Measurements from ENCODE around the gene HIPK3. TPM values are rescaled to one million over a fixed set of nuclear protein-coding genes. Genes with fewer than 3 reads are reported as not detected.
"Not testable (repeated sequence)": the region's sequence is repeated elsewhere in the genome, so short reads cannot be mapped to it uniquely, and the experiment has no call there.

The HIPK3 gene
- total RNA-seq, 1 donor from 2014 or later: 100 TPM

- no peak for TF ChIP-seq CTCF (IDR thresholded peaks at IDR 0.05; ENCODE audit: insufficient read depth, low read length, severe bottlenecking)
- no peak for FAIRE-seq
- Histone ChIP-seq H3K36me3 (ENCODE audit: control insufficient read depth, insufficient read depth, low read length) (no peaks in the 10 kb centered on the region), H3K27me3 (ENCODE audit: control insufficient read depth, insufficient read depth, low read length) (no peaks in the 10 kb centered on the region), H3K4me3 (ENCODE audit: low read depth, low read length) (no peak overlapping the region)
- DNase-seq (ENCODE audit: low read depth): no peak
Observed at GRCh38 chr11:33234397-33235190, 22.6 kb upstream of the HIPK3 start.

GRCh38 chr11:33237039-33237597 lies 20.1 kb upstream of the HIPK3 start:
- no peak overlapping the region for H3K4me3 ChIP-seq (ENCODE audit: low read depth, low read length)
- DNase-seq (ENCODE audit: low read depth) (no peak), FAIRE-seq (no peak)
- no peak for TF ChIP-seq CTCF (IDR thresholded peaks at IDR 0.05; ENCODE audit: insufficient read depth, low read length, severe bottlenecking)
- no peaks in the 10 kb centered on the region for H3K27me3 ChIP-seq (ENCODE audit: control insufficient read depth, insufficient read depth, low read length)
- no peaks in the 10 kb centered on the region for H3K36me3 ChIP-seq (ENCODE audit: control insufficient read depth, insufficient read depth, low read length)

GRCh38 chr11:33242575-33242974 lies 14.6 kb upstream of the HIPK3 start:
- no peak for TF ChIP-seq CTCF (IDR thresholded peaks at IDR 0.05; ENCODE audit: insufficient read depth, low read length, severe bottlenecking)
- DNase-seq (ENCODE audit: low read depth): no peak
- no peaks in the 10 kb centered on the region for H3K27me3 ChIP-seq (ENCODE audit: control insufficient read depth, insufficient read depth, low read length)
- no peak overlapping the region for H3K4me3 ChIP-seq (ENCODE audit: low read depth, low read length)
- no peaks in the 10 kb centered on the region for H3K36me3 ChIP-seq (ENCODE audit: control insufficient read depth, insufficient read depth, low read length)
- FAIRE-seq: no peak

- DNase-seq (ENCODE audit: low read depth); H3K36me3 ChIP-seq (ENCODE audit: control insufficient read depth, insufficient read depth, low read length); H3K4me3 ChIP-seq (ENCODE audit: low read depth, low read length); H3K27me3 ChIP-seq (ENCODE audit: control insufficient read depth, insufficient read depth, low read length); FAIRE-seq: not testable (repeated sequence)
Observed at GRCh38 chr11:33243654-33244053, 13.5 kb upstream of the HIPK3 start.

GRCh38 chr11:33248416-33248971 lies 8.7 kb upstream of the HIPK3 start:
- peak; percentile 79 for DNase-seq (ENCODE audit: low read depth)
- no peak for TF ChIP-seq CTCF (IDR thresholded peaks at IDR 0.05; ENCODE audit: insufficient read depth, low read length, severe bottlenecking)
- Histone ChIP-seq H3K36me3 (ENCODE audit: control insufficient read depth, insufficient read depth, low read length) (no peaks in the 10 kb centered on the region), H3K27me3 (ENCODE audit: control insufficient read depth, insufficient read depth, low read length) (no peaks in the 10 kb centered on the region), H3K4me3 (ENCODE audit: low read depth, low read length) (no peak overlapping the region)
- no peak for FAIRE-seq

GRCh38 chr11:33256031-33256812 lies 959 bp upstream of the HIPK3 start:
- no peaks in the 10 kb centered on the region for H3K36me3 ChIP-seq (ENCODE audit: control insufficient read depth, insufficient read depth, low read length)
- FAIRE-seq: no peak
- no peaks in the 10 kb centered on the region for H3K27me3 ChIP-seq (ENCODE audit: control insufficient read depth, insufficient read depth, low read length)
- DNase-seq (ENCODE audit: low read depth): peak; percentile 19
- peak overlapping the region; percentile 99 for H3K4me3 ChIP-seq (ENCODE audit: low read depth, low read length)
- no peak for TF ChIP-seq CTCF (IDR thresholded peaks at IDR 0.05; ENCODE audit: insufficient read depth, low read length, severe bottlenecking)
